GM23338 (cell line): ENCODE results near the gene STKLD1.

ENCODE experiments used
- EZH2phosphoT487 ChIP-seq: fragments of 200-600 bp; sonication (generic); IDR thresholded peaks from one replicate; pipeline ENCODE4 v1.8.1; 2018; ENCODE audit warnings: antibody characterized with exemption; ENCODE audit not compliant: unreplicated experiment
- TF ChIP-seq, protein P1 (sequence below), 2 experiments: fragments of 200-600 bp in 1 of 2; sonication (generic) in 1 of 2; conservative IDR thresholded peaks; 2 replicates each; pipeline versions ENCODE4 v1.5.1 to v1.6.1; 2016 to 2017; ENCODE audit warnings: antibody characterized with exemption in 2 of 2, low read depth in 2 of 2, mild to moderate bottlenecking in 2 of 2, moderate library complexity in 1 of 2

DNA sequence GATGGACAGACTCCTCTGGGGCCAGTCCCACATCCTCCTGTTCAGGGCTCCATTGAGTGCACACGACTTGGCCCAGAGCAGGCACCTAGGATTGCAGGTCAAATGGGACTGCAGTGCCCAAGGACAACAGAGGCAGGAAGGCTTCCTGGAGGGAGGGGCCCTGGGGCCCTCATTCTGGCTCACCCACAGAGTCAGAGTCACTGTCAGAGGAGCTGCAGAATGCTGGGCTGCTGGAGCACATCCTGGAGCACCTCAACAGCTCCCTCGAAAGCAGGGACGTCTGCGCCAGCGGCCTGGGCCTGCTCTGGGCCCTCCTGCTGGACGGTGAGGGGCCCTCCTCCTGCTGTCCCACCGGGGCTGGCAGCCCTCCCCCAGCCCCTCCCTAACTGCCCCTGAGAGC, 26.5 kb downstream of the STKLD1 start:
- TF ChIP-seq, protein P1, sequence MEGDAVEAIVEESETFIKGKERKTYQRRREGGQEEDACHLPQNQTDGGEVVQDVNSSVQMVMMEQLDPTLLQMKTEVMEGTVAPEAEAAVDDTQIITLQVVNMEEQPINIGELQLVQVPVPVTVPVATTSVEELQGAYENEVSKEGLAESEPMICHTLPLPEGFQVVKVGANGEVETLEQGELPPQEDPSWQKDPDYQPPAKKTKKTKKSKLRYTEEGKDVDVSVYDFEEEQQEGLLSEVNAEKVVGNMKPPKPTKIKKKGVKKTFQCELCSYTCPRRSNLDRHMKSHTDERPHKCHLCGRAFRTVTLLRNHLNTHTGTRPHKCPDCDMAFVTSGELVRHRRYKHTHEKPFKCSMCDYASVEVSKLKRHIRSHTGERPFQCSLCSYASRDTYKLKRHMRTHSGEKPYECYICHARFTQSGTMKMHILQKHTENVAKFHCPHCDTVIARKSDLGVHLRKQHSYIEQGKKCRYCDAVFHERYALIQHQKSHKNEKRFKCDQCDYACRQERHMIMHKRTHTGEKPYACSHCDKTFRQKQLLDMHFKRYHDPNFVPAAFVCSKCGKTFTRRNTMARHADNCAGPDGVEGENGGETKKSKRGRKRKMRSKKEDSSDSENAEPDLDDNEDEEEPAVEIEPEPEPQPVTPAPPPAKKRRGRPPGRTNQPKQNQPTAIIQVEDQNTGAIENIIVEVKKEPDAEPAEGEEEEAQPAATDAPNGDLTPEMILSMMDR (conservative IDR thresholded peaks at IDR 0.05; ENCODE audit: low read depth in 2 of 2): no peak
- TF ChIP-seq EZH2phosphoT487: no peak
